Measurements from ENCODE around the gene NME9.

GRCh38 chr3:138307899-138308298 lies 21.8 kb downstream of the NME9 start:
- TF ChIP-seq CTCF (IDR thresholded peaks at IDR 0.05) (no peak), EHMT2 (IDR thresholded peaks at IDR 0.05; ENCODE audit: low read depth) (no peak), RCOR1 (IDR thresholded peaks at IDR 0.05; ENCODE audit: low read depth, low read length) (no peak)

Data from A549 (cell line).